Epithelial cell of prostate (primary cell): ENCODE measurements around the gene CLN6.
A peak's percentile ranks its signal among the peaks of the same experiment; 100 is the strongest.
"Not testable (repeated sequence)": the region's sequence is repeated elsewhere in the genome, so short reads cannot be mapped to it uniquely, and the experiment has no call there.

Source experiments
- DNase-seq: peaks from one replicate; pipeline ENCODE4 v3.0.0-alpha.2; 2011; ENCODE audit warnings: low read depth, low spot score
- H3K27ac ChIP-seq: fragments of 450-650 bp; 2 replicates; pipeline ENCODE4 v1.5.1; 2017; ENCODE audit warnings: mild to moderate bottlenecking

The CLN6 gene

DNA sequence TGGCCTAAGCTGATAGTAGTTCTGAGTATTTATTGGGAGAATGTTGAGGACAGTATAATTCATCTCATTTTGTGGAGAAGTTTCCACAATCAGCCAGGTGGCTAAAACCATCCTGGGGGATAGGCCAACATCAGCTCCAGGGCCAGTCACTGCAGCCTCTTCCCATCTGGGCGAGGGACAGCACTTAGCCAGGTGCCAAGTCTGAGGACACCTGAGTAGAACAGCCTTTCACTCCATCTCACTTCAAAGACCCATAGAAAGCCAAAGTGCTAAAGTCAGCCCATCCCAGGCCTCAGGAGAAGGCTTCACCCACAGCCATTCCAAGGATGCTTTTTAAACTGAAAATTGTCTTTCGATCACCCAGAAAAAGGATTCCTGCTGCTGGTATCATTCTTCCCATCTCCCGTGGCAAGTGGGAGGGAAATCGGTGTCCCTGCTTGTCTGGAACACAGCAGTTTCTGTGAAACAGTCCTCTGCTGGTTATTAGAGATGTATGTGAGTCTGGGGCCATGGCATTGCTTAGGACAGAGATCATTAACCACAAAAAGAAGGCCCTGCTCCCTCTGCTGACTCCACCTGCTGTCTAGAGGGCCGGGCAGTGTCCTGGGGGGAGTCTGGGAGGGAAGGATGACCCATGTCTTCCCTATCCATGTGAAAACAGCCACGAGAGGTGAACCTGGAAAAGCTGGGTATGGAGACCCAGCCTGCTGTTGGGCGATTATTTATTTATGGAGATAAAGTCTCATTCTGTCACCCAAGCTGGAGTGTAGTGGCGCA lies 34.0 kb downstream of the CLN6 start:
- no peak for DNase-seq
- no peak overlapping the region for H3K27ac ChIP-seq

DNA sequence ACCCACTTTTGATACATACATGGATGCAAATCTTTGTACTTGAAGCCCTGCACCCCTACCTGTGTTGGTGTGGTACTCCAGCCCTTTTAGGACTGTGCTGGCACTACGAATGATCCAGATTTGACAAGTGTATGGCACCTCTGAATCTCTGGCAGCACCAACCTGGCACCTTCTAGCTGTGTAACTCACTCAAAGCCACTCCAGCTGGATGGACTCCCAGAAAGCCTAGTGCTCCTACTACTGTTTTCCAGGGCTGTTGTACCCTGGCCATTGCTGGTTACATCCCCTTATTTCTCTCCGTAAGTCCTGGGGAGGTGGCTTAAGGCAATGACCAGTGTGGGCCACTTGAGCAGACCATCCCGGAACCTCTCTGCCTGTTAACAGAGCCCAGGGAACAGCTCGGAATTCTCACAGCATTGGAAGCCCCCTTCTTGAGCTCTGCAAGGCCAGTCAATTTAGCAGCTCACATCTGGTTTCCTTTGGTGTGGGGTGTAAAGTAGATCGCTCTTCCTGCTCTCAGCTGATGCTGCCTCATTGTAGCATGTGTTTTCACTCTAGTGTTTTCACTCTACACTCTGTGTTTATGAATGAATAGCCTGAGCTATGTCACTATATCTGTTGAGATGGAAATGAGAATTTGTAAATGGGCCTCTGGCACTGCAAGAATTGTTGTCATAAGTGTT lies 36.6 kb downstream of the CLN6 start:
- DNase-seq: no peak
- no peak overlapping the region for H3K27ac ChIP-seq

DNA sequence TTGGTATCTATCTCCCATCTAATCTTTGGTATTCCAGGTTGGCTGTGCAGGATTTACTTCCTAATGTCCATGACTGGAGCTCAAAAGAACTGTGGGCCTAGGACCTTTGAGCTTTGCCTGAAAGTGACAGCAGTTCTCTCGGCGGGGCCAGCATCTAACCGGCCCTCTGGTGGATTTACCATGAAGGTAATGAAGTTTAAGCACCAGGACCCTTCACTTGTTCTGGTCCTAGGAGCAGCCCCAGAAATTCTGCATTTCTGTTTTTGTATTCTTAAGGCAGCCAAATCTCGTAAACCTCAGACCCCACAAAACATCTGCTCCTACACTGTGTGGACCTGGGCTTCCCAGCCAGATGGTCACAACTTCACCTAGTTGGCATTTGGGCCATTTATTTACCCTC lies 37.4 kb downstream of the CLN6 start:
- no peak for DNase-seq
- no peak overlapping the region for H3K27ac ChIP-seq

DNA sequence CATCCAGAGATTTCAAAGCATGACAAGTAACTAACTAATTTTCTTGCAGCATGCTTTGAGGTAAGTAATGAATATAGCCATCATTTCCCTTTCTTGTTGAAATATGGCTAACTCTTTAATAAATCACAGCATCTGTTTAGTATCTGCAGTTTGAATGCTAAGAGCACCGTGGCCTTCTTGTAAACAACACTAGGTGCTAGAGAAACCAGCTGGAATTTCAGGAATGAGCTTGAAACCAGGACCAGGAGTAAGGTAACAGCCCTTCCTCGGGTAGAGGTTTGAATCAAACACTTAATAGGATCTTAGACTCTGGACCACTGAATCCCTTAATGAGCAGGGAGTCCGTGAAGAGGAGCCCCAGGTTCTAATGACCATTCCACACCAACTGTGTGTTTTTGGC lies 38.0 kb downstream of the CLN6 start:
- DNase-seq: no peak
- no peak overlapping the region for H3K27ac ChIP-seq

DNA sequence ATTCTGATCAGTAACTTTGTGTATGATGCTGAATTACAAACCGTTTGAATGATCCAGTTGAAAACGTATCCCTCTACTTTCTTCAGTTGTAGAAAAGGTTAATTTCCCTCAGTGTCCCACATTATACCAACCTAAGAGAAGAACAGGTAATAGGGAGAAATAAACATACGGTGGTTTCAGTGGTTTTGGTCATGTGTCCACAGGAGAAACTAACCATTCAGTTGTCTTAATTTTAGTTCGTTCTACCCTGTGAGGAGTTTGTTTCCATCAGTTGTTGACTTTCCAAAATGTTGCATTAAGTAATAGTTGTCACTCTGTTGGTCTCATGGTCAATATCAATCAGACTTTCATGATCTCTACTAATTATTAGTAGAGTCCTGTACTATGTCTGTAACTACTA lies 39.5 kb downstream of the CLN6 start:
- no peak for DNase-seq
- H3K27ac ChIP-seq: no peak overlapping the region

DNA sequence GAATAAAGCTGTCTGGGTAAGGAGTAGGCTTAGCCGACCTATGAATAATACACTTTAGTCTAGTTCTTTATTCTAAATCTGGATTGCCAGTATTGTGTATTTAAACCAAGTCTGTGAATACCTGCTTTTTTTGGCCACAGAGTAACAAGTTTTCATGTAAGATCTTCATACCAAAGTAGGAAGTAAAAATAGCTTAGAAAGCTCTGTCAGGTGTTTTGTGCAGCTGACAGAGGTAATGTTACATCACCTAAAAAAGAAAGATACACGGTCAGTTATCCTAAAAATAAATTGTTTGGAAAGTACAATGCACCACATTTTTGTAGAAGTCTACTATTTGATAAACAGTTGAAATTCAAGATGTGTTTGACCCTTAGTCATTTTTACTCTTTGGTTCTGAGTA lies 40.9 kb downstream of the CLN6 start:
- no peak overlapping the region for H3K27ac ChIP-seq
- no peak for DNase-seq

DNA sequence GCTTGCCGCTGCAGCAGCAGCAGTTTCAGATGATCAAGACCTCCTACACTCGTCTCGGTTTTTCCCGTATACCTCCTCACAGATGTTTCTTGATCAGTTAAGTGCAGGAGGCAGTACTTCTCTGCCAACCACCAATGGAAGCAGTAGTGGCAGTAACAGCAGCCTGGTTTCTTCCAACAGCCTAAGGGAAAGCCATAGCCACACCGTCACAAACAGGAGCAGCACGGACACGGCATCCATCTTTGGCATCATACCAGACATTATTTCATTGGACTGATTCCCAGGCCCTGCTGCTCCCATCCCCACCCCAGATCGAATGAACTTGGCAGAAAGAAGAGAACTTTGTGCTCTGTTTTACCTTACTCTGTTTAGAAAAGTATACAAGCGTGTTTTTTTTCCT lies 42.0 kb downstream of the CLN6 start:
- no peak for DNase-seq
- no peak overlapping the region for H3K27ac ChIP-seq

DNA sequence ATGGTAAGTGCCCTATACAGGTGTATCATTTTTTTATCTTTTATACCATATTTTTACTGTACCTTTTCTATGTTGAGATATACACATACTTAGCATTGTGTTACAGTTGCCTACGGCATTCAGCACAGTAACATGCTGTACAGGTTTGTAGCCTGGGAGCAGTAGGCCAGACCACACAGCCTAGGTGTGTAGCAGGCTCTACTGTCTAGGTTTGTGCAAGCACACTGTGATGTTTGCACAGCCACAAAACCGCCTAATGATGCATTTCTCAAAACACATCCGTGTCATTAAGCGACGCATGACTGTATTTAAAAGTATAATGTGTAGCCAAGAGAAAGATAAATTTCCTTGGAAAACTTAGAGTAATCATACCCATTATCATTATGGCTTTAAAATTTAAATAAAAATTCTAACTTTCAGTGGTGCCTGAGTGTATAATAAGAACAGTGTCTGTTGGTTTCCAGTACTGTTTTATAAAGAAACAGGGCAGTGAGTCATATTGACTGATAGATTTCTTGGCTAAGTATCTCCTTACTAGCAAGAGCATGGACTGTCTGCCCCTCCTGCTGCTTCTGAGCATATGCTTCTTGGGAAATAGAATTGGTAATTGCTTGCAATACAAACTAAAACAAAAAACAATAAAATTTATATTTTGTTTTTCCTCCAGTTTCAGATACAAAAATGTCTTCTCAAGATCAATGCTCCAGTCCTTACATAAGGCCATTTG lies 42.7 kb downstream of the CLN6 start:
- no peak overlapping the region for H3K27ac ChIP-seq
- no peak for DNase-seq

DNA sequence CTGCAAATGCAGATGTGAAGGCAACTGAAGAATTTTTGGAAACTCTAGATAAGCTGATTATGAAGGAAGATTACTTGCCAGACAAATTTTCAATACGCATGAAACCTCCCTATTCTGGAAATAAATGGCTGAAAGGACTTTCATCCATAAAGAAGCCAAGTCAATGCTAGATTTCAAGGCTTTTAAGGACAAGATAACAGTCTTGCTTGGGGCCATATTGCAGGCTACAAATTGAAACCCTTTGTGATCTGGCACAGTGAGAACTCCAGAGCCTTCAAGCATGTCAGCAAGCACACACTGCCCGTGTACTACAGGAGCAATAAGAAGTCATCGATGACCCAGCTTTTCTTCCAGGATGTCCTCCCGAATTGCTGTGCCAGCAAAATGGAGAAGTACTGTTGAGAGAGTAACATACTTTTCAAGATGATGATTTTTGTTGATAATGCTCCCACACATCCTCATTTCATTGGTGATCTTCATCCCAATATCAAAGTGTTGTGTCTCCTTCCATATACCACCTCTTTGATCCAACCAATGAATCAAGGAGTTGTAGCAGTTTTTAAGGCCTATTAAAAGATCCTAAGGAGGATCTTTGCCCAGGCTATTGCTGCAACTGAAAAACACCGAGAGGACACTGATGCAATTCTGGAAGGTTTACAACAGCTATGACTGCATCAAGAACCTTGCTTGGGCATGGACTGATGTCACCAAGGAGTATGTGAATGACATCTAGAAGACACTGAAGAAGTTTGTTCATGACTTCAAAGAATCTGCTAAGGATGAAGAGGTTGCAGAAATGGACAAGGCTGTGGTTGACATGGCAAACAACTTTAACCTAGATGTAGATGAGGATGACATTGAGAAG lies 44.7 kb downstream of the CLN6 start:
- no peak for DNase-seq
- peak overlapping the region; percentile 23 for H3K27ac ChIP-seq

DNA sequence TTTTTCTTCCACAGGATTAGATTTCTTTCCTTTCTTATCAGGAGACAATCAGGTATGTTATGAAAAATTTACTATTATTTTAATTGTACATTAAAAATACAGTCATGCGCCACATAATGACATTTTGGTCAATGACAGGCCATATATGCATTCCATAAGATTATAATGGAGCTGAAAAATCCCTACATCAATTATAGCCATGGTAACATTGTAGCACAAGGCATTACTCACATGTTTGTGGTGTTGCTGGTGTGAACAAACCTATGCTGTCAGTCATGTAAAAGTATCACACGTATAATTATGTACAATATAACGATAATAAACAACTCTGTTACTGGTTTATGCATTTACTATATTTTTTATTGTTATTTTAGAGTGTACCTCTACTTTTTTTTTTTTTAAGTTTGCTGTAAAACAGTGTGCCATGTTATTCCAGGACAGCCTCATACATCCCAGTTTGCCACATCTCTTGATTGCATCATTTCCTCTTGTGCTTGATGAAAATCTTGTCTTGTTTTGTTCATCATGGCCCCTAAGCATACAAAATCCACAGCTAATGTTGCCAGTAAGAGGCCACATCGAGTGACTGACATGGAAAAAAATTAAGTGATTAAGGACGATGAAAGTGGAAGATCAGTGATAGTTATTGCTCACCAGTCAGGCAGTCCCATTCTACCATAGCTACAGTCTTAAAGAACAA lies 45.8 kb downstream of the CLN6 start:
- peak overlapping the region; percentile 23 for H3K27ac ChIP-seq
- no peak for DNase-seq

DNA sequence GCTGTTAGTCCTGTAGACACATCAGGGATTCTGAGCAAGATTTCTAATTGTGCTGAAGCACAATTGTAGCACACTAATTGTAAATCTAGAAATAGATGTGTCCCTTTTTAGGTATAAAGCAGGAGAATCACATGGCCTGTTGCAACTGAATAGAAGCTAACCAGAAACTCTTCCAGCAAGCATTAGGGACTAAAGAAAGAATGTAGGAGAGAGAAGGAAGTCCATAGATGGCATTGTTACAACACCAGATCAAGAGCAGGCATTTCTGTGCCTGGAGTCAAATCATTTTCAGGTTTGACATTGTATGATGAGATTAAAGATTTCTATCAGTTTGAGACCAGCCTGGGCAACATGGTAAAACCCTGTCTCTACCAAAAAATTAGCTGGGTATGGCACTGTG lies 51.8 kb downstream of the CLN6 start:
- no peak for DNase-seq
- H3K27ac ChIP-seq: no peak overlapping the region

DNA sequence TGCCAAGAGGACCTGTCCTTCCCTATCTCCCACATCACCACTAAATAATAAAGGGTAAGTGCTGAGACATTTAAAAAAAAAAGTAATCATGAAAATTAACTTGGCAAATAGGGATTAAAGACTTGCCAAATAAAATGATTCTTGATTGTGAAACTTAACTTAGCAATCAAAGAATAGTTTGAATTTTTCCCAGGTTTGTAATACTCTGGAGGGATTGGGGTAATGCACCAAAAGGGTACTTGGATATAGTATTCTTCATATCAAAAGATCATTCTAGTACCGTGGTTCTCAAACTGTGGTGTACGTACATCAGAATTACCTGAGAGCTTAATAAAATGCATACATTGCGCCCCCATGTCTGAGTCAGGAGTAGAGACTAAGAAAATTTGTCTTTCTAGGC lies 52.9 kb downstream of the CLN6 start:
- no peak for DNase-seq
- no peak overlapping the region for H3K27ac ChIP-seq

DNA sequence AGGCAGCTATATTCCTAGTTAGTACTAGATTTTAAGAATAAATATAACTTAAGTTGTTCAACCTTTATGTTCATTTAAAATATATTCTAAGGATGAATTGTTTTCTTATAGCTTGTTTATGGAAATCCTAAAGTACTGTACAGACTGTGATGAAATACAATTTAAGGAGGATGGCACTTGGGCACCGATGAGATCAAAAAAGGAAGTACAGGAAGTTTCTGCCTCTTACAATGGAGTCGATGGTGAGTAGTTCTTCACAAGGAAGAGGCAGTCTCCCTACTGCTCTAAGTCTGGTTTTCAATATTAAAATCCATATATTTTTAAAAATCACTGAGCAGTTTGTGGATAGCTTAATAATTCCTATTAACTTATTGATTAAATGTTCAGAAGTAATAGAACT lies 54.0 kb downstream of the CLN6 start:
- H3K27ac ChIP-seq: no peak overlapping the region
- DNase-seq: no peak

DNA sequence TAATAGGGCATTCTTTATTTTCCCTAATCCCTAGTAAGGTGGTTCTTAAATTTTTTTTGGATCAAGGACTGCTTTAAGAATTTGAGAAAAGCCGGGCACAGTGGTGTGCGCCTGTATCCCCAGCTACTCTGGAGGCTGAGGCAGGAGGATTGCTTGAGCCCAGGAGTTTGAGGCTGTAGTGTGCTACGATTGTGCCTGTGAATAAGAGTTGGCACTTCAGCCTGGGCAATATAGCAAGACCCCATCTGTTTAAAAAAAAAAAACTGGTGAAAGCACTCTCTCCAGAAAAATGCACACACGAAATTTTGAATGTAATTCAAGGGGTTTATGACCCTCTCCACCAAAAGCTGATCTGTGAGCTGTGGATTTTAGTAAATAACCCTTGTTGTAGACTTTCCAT lies 56.4 kb downstream of the CLN6 start:
- no peak for DNase-seq
- no peak overlapping the region for H3K27ac ChIP-seq

DNA sequence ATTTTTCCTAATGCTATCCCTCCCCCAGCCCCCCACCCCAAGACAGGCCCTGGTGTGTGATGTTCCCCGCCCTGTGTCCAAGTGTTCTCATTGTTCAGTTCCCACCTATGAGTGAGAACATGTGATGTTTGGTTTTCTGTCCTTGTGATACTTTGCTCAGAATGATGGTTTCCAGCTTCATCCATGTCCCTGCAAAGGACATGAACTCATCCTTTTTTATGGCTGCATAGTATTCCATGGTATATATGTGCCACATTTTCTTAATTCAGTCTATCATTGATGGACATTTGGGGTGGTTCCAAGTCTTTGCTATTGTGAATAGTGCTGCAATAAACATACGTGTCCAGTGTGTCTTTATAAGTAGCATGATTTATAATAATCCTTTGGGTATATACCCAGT lies 57.5 kb downstream of the CLN6 start:
- H3K27ac ChIP-seq, DNase-seq: not testable (repeated sequence)

DNA sequence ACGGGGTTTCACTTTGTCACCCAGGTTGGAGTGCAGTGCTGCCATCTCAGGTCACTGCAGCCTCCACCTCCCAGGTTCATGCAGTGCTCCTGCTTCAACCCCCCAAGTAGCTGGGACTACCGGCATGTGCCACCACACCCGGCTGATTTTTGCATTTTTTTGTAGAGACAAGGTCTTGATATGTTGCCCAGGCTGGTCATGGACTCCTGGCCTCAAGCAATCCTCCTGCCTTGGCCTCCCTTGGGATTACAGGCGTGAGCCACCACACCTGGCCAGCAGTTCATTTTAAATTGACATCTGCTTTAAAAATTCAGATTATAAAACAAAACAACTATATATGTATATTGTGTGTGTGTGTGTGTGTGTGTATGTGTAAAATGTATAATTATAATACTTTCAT lies 62.7 kb downstream of the CLN6 start:
- no peak for DNase-seq
- no peak overlapping the region for H3K27ac ChIP-seq

DNA sequence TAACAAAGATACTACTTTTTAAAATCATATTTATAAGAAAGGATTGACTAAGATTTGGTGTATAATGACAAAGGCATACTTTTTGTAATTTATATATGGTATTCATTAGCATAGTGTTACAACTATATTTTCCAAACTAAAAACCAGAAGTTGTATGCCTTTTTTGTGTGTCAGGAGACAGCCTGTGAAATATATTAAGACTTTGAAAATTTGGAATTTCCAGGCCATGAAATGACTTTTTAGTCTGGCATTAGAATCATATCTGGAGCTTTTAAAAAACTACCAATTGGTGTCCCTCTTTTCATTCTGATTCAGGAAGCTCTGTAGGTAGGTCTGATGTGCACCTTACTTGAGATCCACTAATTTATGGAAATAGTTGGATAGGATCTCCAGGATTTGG lies 66.3 kb downstream of the CLN6 start:
- no peak for DNase-seq
- no peak overlapping the region for H3K27ac ChIP-seq

DNA sequence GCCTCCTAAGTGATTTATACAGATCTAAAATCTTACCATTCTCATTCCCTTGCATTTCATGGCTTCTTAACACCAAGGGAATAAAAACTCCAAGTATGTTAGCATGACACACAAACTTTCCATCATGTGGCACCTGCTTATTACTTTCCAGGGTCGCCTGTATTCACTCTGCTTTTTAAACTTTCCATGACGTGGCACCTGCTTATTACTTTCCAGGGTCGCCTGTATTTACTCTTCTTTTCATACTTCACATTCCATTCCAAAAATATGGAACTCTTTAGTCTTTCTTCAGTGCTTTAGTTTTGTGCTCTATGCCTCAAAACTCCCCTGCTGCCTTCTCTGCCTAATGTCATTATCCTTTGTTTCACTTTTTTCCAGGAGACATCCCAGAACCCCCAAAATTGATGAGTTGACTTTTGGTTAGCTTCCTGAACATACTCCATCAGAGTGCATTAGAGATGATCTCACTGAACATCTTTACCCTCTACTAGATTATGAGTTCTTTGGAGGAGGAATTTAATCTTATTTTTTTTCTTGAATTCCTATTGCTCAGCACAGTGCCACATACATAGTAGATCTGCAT lies 71.4 kb downstream of the CLN6 start:
- DNase-seq: no peak
- H3K27ac ChIP-seq: no peak overlapping the region

DNA sequence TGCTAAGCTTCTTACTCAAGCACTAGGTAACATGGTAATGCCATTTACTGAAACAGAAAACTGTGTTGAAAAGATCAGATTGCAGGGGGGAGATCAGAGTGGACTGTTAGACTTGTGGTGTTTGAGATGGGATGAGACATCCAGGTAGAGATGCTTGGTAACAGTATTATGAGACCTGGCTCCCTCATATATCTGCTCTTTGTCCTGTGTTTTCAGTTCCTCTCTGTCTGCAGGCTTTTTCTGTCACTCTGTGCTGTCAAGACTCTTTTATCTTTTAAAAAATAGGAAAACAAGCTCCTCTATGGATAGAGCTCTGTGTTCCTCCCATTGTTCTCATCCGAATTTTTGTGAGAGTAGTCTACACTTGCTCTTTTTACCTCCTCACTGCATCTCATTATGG lies 72.5 kb downstream of the CLN6 start:
- no peak overlapping the region for H3K27ac ChIP-seq
- DNase-seq: no peak
